HG03175 (cell line): ENCODE results near the gene TRAF2.

Experiments
- ATAC-seq: cut with Tn5 transposase; IDR thresholded peaks from one replicate; pipeline ENCODE4 v1.9.1; 2021; ENCODE audit warnings: mild to moderate bottlenecking, moderate library complexity; ENCODE audit not compliant: unreplicated experiment

The TRAF2 gene

DNA sequence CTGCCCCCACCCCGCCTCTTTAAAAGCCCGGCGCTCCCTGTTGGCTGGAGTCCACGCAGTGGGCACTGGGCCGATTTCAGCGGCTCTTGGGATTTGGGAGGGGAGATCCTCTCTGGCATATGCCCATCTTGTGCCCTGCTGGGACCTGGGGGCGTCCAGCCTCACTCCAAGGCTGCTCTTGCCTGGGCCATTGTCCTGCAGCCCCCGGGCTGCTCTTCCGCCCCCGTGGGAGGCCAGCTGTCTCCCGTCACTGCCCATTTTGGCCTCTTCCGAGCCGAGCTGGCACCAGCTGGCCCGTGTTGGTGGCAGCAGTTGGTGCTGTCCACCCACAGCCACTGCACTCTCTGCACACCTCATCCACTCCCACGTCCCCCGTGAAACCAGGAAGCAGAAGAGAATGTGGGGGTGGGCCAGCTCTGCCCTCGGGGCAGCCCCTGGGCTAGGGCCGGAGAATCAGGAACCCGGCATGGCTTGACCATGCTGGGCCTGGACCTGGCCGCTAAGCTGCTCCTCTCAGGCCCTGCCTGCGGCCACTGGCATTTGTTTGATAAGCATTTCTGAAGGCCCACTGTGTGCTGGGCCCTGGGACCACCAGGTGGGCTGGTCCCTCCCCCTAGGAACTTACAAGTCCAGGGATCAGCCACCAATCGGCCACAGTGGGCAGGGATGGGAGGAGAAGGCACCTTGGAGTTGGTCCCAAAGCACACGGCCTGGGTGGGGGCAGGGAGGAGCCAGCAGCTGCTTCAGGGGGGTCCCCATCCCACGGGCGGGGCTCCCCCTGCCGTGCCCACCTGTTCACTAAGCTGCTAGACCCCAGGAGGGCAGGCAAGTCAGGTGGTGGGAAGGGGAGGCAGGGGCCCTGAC, 60.9 kb downstream of the TRAF2 start:
- no peak for ATAC-seq

DNA sequence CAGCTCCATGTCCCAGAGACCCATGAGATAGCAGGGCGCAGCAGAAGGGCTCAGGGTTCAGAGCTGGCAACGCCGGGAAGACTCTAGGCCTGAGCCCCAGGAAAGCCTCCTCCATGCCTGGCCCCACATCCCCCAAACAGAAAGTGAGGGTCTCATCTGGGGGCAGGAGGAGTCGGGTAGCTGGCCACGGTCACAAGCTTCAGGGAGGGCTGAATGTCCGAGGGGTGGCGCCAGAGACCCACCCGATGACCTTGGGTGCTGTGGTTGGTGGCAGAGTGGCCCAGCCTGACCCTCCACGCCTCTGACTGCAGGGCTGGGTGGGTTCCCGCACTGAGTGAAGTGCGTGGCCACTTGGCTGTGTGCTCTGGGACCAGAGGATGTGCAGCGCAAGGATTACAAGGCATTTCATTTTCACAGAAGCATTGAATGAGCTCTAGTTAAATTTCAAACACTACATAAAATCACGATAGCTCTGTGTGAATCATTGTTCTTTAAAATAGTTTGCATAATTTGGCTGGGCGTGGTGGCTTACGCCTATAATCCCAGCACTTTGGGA, 61.7 kb downstream of the TRAF2 start:
- ATAC-seq = no peak

DNA sequence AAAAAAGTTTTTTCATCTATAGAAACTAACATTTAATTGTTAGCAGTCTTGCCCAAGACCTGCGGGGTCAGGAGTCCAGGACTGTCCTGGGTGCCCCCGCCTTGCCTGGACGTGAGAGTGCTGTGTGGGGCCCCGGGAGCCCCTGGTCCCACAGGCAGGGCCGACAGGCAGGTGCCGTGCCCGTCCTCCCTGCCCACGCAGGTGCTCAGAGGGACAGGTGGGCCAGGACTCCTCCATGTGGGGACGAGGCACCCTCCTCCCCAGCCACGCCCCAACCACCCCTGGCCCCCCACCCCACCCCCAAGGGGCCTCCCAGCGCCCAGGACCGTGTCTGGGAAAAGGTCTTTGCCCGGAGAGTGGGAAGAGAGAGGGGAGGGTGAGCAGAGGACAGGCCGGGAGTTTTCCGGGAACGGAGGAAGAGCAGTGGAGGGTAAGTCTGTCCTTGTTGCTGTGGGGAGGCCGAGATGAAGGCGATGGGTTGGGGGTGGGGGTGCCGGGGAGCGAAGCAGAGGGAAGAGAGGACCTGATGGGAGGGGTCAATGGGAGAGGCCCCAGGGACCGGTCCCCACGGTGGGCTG, 63.0 kb downstream of the TRAF2 start:
- no peak for ATAC-seq

DNA sequence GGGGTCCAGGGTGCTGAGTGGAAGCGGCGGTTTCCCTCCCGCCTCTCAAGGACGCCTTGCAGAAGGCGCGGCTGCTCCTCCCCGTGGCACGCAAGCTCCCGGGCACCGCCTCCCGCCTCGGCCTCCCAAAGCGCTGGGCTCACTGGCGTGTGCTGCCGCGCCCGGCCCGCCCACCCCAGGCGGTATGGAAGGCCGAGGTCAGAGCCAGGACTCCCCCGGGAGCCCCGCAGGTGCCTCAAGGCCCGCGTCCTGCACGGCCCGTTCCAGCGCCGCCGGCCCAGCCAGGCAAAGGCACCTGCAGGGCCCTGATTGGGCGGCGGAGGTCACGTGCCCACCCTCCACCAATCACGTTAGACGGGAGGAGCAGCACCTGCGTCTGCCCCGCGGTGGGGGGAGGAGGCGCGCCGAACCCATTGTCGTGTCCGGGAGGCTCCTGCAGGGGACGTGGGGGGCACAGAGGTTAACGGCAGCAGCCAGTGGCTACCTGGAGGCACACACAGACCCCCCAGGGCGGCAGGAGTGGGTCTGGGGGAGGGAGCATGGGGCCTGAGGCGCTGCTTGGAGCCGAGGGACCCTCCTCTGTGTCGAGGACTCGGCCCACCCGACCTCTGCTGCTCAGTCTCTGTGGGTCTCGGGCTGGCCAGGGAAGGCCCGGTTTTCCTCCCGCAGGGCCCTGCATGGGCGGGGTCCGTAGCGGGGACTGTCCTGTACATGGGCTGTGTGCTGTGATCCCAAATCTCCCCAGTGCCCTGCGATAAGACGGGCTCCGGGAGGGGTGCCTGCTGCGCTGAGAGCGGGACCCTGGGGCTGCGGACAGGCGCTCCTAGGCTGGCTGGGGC, 63.7 kb downstream of the TRAF2 start:
- peak; percentile 91 for ATAC-seq

DNA sequence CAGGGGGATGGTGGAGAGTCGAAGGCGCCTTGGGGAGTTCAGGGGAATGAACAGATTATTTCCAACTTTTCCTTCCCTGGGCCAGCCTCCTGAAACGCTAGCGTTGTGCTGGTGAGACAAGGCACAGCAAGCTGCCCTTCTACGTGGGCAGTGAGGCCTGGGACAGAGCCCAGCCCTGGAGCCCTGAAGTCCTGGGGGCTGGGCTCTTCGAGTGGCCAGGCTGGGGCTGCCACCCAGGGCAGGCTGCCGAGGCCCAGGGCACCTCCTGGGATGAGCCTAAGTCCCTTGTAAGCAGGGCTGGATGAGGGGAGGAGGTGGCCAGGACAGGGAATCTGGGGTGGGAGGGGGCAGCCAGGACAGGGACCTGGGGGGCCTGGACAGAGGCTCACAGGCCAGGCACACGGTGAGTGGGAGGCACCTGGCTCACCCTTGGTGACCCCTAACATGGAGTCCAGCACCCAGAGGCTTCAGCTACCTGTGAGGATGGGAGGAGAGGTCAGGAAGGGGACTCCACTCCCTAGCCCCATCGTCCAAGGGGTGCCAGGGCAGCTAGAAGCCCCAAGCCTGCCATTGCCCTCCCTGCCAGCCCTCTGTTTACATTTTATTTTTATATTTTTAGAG, 64.5 kb downstream of the TRAF2 start:
- no peak for ATAC-seq

DNA sequence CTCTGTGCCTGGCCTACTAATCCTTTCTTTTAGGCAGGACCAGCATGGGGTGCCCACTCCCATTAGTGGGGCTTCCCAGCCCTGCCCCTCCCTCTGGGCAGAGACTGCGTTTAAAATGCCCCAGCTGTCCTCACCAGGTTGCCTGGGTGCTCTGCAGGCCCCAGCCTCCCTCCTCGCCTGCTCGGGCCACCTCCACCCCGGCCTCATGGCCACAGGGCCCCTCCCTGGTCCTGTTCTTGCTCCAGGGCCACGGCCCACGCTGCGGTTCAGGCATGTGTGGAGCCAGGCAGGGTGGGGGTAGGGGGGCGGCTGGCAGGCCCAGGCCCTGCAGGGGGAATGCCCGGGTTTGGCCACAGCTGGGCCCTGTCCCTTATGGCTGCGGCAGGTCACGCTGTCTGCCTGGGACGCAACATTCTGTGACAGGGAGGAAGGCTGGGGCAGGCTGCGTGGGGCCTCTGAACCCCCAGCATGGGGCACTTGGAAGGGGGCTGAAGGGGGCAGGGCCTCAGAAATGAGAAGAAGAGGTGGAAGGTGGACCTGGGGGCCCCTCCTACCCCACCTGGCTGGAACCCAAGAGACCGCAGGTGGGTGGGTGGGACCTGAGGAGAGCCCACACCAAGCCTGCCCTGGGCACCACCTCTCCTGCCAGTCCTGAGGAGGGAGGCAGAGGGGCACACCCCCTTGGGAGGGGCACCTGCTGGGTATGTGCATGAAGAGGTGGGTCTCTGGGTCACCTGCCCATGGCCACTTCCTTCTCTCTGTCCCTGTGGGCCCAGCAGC, 65.4 kb downstream of the TRAF2 start, which contains the start of gene LCN12:
LCN12 (plus strand) TSS at position 733 of the 780 bp plus-strand sequence. CDS start 55 bp downstream, outside the sequence.
- ATAC-seq = no peak

DNA sequence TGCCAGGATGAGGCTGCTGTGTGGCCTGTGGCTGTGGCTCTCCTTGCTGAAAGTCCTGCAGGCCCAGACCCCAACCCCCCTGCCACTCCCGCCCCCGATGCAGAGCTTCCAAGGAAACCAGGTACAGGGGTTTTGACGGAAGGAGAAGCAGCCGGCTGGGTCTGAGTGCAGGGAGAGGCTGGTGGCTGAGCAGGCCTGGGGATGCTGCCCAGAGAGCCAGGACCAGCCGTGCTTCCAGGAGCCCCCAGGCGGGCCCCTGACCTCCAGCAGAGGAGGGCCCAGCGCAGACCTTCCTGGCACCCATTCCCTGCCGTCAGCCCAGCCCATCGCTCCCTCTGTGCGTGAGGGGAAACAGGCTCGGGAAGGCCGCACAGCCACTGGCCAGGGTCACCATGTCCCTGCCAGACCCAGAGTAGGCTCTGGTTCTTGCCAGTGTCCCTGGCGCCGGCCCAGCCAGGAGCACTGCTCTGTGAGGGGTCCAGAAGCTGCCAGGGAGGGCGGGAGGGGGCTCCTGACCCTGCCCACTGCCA, 66.1 kb downstream of the TRAF2 start:
- ATAC-seq = no peak

DNA sequence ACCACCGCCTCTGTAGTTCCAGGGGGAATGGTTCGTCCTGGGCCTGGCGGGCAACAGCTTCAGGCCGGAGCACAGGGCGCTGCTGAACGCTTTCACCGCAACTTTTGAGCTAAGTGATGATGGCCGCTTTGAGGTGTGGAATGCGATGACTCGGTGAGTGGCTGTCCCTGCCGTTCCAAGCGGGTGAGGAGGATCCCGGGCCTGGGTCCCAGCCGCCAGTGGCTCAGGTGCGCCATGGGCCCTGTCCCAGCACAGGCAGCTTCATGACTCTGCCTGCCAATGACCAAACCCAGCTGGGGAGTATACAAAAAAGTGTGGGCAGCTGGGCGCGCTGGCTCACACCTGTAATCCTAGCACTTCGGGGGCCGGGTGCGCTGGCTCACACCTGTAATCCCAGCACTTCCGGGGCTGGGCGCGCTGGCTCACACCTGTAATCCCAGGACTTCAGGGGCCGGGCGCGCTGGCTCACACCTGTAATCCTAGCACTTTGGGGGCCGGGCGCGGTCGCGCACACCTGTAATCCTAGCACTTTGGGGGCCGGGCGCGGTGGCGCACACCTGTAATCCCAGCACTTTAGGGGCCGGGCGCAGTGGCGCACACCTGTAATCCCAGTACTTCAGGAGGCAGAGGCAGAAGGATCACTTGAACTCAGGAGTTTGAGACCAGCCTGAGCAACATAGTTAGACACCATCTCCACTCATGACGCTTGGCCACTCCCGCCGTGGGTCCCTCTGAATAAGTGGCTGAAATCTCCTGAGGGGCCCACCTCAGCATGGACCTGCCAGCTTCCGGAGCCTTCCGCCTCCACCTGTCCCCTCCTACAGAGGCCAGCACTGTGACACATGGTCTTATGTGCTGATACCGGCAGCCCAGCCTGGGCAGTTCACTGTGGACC, 66.8 kb downstream of the TRAF2 start:
- no peak for ATAC-seq

DNA sequence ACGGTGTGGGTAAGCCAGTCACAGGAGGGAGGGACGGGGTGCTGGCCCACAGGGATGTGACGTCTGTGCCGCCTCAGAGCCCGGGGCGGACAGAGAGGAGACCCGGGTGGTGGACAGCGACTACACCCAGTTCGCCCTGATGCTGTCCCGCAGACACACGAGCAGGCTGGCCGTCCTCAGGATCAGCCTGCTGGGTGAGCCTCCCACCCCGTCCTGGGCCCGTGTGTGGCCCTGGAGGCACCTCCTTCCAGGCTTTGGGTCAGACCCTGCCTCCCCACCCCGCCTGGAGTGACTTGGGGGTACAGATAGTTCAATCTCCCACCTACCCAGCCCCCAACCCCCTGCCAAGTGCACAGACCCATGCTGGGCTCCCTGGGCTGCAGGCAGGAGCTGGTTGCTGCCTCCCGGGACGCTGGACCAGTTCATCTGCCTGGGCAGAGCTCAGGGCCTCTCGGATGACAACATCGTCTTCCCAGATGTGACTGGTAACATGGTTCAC, 67.5 kb downstream of the TRAF2 start:
- ATAC-seq = no peak

DNA sequence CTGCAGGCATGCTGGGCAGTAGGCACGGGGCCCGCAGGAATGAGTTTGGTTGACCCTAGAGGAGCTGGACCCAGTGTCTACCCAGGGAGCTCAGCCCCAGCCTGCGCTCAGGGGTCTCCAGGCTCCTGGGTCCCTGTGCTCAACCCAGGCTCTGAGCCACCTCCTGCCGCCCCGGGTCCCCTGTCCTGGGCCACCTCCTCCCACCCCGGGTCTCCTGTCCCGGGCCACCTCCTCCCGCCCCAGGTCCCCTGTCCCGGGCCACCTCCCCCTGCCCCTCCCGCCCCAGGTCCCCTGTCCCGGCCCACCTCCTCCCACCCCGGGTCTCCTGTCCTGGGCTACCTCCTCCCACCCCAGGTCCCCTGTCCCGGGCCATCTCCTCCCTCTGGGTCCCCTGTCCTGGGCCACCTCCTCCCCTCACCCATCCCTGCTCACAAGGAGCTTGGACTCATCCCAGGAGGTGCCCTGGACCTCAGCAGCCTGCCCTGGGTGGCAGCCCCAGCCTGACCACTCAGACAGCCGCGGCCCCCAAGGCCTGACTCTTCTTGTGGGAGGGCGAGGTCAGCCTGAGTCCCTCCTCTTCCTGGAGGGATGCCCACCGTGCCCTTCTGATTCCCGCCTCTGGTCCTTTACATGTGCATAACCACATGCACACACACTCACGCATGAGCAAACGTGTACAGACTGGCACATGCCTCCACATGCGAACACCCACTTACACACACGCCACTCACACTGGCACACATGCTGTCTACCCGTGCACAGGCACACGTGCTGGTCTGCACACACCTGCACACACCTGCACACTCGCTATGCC, 68.2 kb downstream of the TRAF2 start:
- no peak for ATAC-seq

DNA sequence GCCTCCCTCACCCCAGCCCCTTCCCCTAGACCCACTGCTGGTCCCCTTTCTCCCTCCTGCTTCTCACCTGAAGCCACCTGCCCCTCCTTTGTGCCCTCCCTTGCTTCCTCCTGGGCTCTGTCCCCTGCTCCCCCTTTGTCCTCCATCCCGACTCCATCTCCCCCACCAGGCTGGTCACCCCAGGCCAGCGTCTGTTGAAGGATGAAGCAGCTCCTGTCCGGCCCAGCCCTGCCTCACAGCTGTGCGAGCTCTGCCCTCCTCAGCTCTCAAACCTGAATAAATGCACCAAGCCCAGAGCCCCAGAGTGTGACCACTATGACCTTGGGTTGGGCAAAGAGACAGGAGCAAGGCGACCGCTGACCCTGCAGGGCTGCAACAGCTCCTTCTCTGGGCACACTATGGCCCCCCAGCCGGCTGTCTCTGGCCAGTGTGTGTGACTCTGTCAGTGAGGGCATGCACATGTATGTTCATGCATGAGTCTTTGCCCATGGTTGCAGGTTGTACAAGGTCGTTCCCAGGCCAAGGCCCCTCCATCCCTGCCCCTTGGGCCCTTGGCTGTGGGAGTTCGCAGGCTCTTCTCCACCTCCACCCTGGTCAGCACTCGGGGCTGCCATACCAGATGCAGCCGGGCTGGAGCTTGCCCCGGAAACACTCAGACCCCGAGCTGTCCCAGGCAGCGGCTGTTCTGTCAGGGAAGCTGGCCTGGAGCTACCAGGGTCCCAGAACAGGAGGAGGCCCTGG, 69.1 kb downstream of the TRAF2 start:
- ATAC-seq = no peak

DNA sequence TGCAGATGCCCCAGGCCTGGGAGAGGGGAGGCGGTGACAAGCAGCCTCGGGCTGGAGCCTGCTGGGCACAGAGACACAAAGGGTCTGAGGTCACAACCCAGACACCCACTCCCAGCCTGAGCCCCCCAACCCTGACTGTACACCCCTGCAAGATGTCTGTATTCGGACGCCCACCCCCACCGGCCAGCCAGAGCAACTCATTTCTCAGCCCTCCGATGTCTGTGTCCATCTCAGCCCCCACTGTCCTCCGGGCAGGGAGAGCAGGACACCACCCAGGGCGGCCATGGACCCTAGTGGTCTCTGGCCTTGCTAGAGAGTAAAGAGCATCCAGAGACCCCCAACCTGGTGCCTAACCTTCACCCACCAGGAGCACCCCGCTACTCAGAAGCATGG, 69.6 kb downstream of the TRAF2 start:
- no peak for ATAC-seq

DNA sequence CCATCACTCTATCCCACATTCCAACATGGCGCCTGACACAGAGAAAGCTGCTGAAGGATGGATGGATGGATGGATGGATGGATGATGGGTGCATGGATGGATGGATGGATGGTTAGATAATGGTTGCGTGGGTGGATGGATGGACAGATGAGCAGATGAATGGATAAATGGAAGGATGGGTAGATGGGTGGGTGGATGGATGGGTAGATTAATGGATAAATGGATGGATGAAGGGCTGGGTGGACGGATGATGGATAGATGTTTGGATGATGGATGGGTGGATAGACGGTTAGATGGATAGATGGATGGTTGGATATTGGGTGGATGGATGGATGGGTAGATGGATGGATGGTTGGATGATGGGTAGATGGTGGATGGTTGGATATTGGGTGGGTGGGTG, 70.3 kb downstream of the TRAF2 start:
- ATAC-seq = no peak

DNA sequence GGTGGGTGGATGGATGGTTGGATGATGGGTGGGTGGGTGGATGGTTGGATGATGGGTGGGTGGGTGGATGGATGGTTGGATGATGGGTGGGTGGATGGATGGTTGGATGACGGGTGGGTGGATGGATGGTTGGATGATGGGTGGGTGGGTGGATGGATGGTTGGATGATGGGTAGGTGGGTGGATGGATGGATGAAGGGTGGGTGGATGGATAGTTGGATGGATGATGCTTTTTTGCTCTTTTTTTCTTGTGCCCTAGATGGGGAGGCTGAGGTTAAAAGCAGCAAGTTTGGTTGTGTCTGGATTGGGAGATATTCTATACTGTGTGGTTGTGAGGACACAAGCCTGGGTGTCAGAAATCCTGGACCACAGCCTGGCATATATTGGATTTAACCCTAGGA, 71.1 kb downstream of the TRAF2 start:
- ATAC-seq = no peak

DNA sequence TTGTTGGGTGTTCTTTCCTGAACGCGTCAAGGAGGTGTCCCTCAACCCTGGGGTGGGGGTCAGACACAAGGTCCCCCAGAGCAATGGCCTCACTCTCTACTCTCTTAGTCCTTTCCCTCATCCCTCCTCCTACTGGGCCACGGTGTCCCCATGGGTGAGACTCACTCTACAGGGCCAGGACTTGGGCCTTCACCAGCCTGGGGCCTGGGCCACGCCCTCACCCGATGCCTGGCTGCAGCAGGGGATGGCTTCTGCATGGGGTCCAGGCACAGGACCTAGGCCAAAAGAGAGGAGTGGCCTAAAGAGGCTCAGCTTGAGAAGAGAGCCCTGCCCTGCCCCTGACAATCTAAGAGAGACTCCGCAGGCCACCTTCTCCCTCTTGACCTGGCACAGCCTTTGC, 71.6 kb downstream of the TRAF2 start:
- ATAC-seq = no peak

DNA sequence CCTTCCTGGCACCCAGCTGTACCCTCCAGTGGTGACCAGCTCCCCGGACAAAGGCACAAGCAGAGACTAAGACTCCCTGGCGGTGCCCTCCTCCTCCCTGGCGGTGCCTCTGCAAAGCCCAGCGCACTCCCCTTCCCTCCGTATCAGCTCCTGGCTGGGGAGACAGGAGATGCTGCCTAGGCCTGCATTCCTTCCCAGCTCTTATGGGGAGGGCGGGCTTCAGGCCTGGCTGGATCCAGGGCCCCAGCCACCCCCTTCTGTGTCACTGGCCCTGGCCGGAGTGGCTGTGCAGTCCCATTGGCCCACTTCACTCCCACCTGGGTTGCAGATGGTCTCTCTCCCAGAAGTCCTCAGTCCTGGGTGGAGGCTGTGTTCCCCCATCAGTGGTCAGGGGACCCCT, 72.2 kb downstream of the TRAF2 start:
- no peak for ATAC-seq
